H9 (cell line): ENCODE data around the gene SERTAD1. TPM values are rescaled to one million over a fixed set of nuclear protein-coding genes. Genes with fewer than 3 reads are reported as not detected.
A peak's percentile ranks its signal among the peaks of the same experiment; 100 is the strongest.

Source experiments
- DNase-seq: peaks from one replicate; pipeline ENCODE4 v3.0.0-alpha.2; 2017
- H2AFZ ChIP-seq: one replicate; pipeline ENCODE4 v1.6.1; 2013; ENCODE audit warnings: mild to moderate bottlenecking, low read length, control low read depth, moderate library complexity
- H2AK5ac ChIP-seq: 2 replicates; pipeline ENCODE4 v1.6.1; 2013; ENCODE audit warnings: low read length, control low read depth, mixed read lengths; ENCODE audit not compliant: insufficient read length
- H2BK120ac ChIP-seq: one replicate; pipeline ENCODE4 v1.6.1; 2013; ENCODE audit warnings: low read depth, mild to moderate bottlenecking, low read length, control low read depth, inconsistent platforms; ENCODE audit not compliant: poor library complexity, severe bottlenecking
- H2BK12ac ChIP-seq: 2 replicates; pipeline ENCODE4 v1.6.1; 2013; ENCODE audit warnings: low read length, control low read depth, mixed read lengths, low read depth; ENCODE audit not compliant: insufficient read length
- H2BK15ac ChIP-seq: 2 replicates; pipeline ENCODE4 v1.6.1; 2013; ENCODE audit warnings: low read depth, low read length, control low read depth
- H2BK20ac ChIP-seq: one replicate; pipeline ENCODE4 v1.6.1; 2013; ENCODE audit warnings: low read depth, mild to moderate bottlenecking, low read length, control low read depth, inconsistent platforms; ENCODE audit not compliant: poor library complexity, severe bottlenecking
- H2BK5ac ChIP-seq: 2 replicates; pipeline ENCODE4 v1.6.1; 2013; ENCODE audit warnings: low read length, control low read depth, mixed read lengths; ENCODE audit not compliant: insufficient read length
- H3K14ac ChIP-seq: 2 replicates; pipeline ENCODE4 v1.6.1; 2013; ENCODE audit warnings: low read length, control low read depth; ENCODE audit not compliant: insufficient read depth
- H3K18ac ChIP-seq: 2 replicates; pipeline ENCODE4 v1.6.1; 2013; ENCODE audit warnings: low read depth, mild to moderate bottlenecking, mixed read lengths, low read length, control low read depth; ENCODE audit not compliant: insufficient read length
- H3K23ac ChIP-seq: 2 replicates; pipeline ENCODE4 v1.6.1; 2013; ENCODE audit warnings: low read length, control low read depth, mixed read lengths, low read depth; ENCODE audit not compliant: insufficient read length
- H3K23me2 ChIP-seq: 2 replicates; pipeline ENCODE4 v1.6.1; 2013; ENCODE audit warnings: low read depth, mild to moderate bottlenecking, mixed read lengths, low read length, control low read depth; ENCODE audit not compliant: insufficient read length, poor library complexity, severe bottlenecking
- H3K27ac ChIP-seq: 2 replicates; pipeline ENCODE4 v1.5.1; 2013; ENCODE audit warnings: low read length, control low read depth, mixed read lengths, low read depth; ENCODE audit not compliant: insufficient read length
- H3K27me3 ChIP-seq: 2 replicates; pipeline ENCODE4 v1.6.1; 2013; ENCODE audit warnings: low read length, control low read depth, inconsistent platforms; ENCODE audit not compliant: insufficient read depth
- H3K4ac ChIP-seq: 2 replicates; pipeline ENCODE4 v1.6.1; 2013; ENCODE audit warnings: low read depth, mild to moderate bottlenecking, control low read depth, inconsistent platforms, low read length, moderate library complexity
- H3K4me1 ChIP-seq: 2 replicates; pipeline ENCODE4 v1.6.1; 2013; ENCODE audit warnings: low read length, control low read depth, inconsistent platforms; ENCODE audit not compliant: insufficient read depth
- H3K4me2 ChIP-seq: 2 replicates; pipeline ENCODE4 v1.6.1; 2013; ENCODE audit warnings: low read length, control low read depth, mixed read lengths; ENCODE audit not compliant: insufficient read length, insufficient read depth
- H3K56ac ChIP-seq: 2 replicates; pipeline ENCODE4 v1.6.1; 2013; ENCODE audit warnings: low read depth, mild to moderate bottlenecking, mixed read lengths, low read length, control low read depth; ENCODE audit not compliant: insufficient read length
- H3K79me1 ChIP-seq: 2 replicates; pipeline ENCODE4 v1.6.1; 2013; ENCODE audit warnings: low read depth, mild to moderate bottlenecking, moderate library complexity, low read length, control low read depth, inconsistent platforms; ENCODE audit not compliant: insufficient read depth, poor library complexity, severe bottlenecking
- H3K79me2 ChIP-seq: 2 replicates; pipeline ENCODE4 v1.6.1; 2013; ENCODE audit warnings: low read length, control low read depth, inconsistent platforms; ENCODE audit not compliant: insufficient read depth
- H3K9ac ChIP-seq: 2 replicates; pipeline ENCODE4 v1.6.1; 2013; ENCODE audit warnings: low read length, control low read depth, mixed read lengths; ENCODE audit not compliant: insufficient read length; ENCODE audit errors: extremely low read depth
- H3K9me3 ChIP-seq: one replicate; pipeline ENCODE4 v1.6.1; 2013; ENCODE audit warnings: low read depth, low read length, inconsistent platforms; ENCODE audit not compliant: control insufficient read depth
- H3T11ph ChIP-seq: one replicate; pipeline ENCODE4 v1.6.1; 2013; ENCODE audit warnings: mild to moderate bottlenecking, low read length, control low read depth, inconsistent platforms
- H4K20me1 ChIP-seq: one replicate; pipeline ENCODE4 v1.6.1; 2013; ENCODE audit not compliant: control insufficient read depth, insufficient read length, insufficient read depth
- H4K5ac ChIP-seq: 2 replicates; pipeline ENCODE4 v1.6.1; 2013; ENCODE audit warnings: low read depth, mild to moderate bottlenecking, mixed read lengths, low read length, control low read depth; ENCODE audit not compliant: insufficient read length
- H4K8ac ChIP-seq: replicated peaks from 2 replicates; pipeline ENCODE4 v1.6.1; 2013; ENCODE audit warnings: low read length, control low read depth, mixed read lengths, low read depth; ENCODE audit not compliant: insufficient read length
- H4K91ac ChIP-seq: 2 replicates; pipeline ENCODE4 v1.6.1; 2013; ENCODE audit warnings: low read depth, mild to moderate bottlenecking, moderate library complexity, mixed read lengths, low read length, control low read depth; ENCODE audit not compliant: insufficient read length
- H3K27ac Mint-ChIP-seq, 3 experiments: 2 replicates in 2 of 3; 3 replicates in 1 of 3; pipeline ENCODE4 v1.8.0; 2020 to 2021; ENCODE audit warnings: mixed read lengths in 3 of 3, mild to moderate bottlenecking in 1 of 3, moderate library complexity in 1 of 3
- H3K27me3 Mint-ChIP-seq: 2 replicates; pipeline ENCODE4 v1.8.0; 2021; ENCODE audit warnings: low read depth, mild to moderate bottlenecking, moderate library complexity, mixed read lengths
- H3K36me3 Mint-ChIP-seq, 3 experiments: 2 replicates in 2 of 3; 3 replicates in 1 of 3; pipeline ENCODE4 v1.8.0; 2020 to 2021; ENCODE audit warnings: low read depth in 3 of 3, mixed read lengths in 3 of 3; ENCODE audit not compliant: insufficient read depth in 1 of 3
- H3K4me1 Mint-ChIP-seq, 2 experiments: 2 replicates each; pipeline ENCODE4 v1.8.0; 2020; ENCODE audit warnings: mixed read lengths in 2 of 2
- H3K4me3 Mint-ChIP-seq, 2 experiments: 2 replicates in 1 of 2; 3 replicates in 1 of 2; pipeline ENCODE4 v1.8.0; 2020 to 2021; ENCODE audit warnings: mild to moderate bottlenecking in 2 of 2, mixed read lengths in 2 of 2, moderate library complexity in 1 of 2
- H3K9me3 Mint-ChIP-seq, 2 experiments: 2 replicates in 1 of 2; 3 replicates in 1 of 2; pipeline ENCODE4 v1.8.0; 2020; ENCODE audit warnings: mild to moderate bottlenecking in 2 of 2, mixed read lengths in 2 of 2, moderate library complexity in 1 of 2
- WGBS: extraction: QIAGEN DNeasy Blood & Tissue Kit; methylation state at CpG from one replicate; pipeline ENCODE4 v1.1.7; 2013; ENCODE audit warnings: missing lambda C conversion rate, low lambda C conversion rate, mixed read lengths; ENCODE audit not compliant: insufficient read length; ENCODE audit errors: extremely low coverage; 5-methylcytosine and 5-hydroxymethylcytosine counted together
- total RNA-seq: library from RNA; stranded (reverse); gene quantifications from 2 replicates; pipeline ENCODE4 v1.2.1, GENCODE V29; 2021
- TF ChIP-seq, protein P1 (sequence below): fragments of 200-600 bp; sonication (generic); conservative IDR thresholded peaks from 3 replicates; pipeline ENCODE4 v1.8.0; 2021; ENCODE audit warnings: antibody characterized with exemption, mild to moderate bottlenecking

Gene SERTAD1
- total RNA-seq, 1 experiment from 2014 or later, result 7.9 TPM

DNA sequence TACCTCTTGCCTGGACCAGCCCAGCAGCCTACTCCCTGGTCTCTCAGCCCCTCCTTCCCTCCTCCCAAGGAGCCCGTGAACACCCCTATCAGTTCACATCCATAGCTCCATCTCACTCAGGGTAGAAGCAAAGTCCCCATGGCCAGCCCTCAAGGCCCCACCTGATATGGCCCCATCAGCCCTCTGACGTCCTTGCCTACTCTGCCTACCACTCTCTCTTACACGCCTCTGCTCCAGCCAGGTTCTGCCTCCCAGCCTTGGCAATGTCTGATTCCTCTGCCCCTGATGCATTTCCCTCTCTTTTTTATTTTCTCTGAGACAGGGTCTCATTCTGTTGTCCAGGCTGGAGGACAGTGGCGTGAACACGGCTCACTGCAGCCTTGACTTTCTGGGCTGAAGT is 26.2 kb upstream of the SERTAD1 start:
- TF ChIP-seq, protein P1, sequence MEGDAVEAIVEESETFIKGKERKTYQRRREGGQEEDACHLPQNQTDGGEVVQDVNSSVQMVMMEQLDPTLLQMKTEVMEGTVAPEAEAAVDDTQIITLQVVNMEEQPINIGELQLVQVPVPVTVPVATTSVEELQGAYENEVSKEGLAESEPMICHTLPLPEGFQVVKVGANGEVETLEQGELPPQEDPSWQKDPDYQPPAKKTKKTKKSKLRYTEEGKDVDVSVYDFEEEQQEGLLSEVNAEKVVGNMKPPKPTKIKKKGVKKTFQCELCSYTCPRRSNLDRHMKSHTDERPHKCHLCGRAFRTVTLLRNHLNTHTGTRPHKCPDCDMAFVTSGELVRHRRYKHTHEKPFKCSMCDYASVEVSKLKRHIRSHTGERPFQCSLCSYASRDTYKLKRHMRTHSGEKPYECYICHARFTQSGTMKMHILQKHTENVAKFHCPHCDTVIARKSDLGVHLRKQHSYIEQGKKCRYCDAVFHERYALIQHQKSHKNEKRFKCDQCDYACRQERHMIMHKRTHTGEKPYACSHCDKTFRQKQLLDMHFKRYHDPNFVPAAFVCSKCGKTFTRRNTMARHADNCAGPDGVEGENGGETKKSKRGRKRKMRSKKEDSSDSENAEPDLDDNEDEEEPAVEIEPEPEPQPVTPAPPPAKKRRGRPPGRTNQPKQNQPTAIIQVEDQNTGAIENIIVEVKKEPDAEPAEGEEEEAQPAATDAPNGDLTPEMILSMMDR, result no peak
- no peaks in the 10 kb centered on the region for H3K27me3 ChIP-seq
- H3K27ac Mint-ChIP-seq, result peak overlapping the region in 2 of 3 experiments; percentile 25; a peak in 2 of 7 replicates
- H3K27ac ChIP-seq, result no peak overlapping the region
- H2AK5ac ChIP-seq, result no peak overlapping the region
- H3K56ac ChIP-seq, result no peak overlapping the region
- no peak overlapping the region for H4K8ac ChIP-seq
- no peak overlapping the region for H2BK15ac ChIP-seq
- H3T11ph ChIP-seq, result no peak overlapping the region
- no peak overlapping the region for H2BK5ac ChIP-seq
- H3K18ac ChIP-seq, result no peak overlapping the region
- H4K5ac ChIP-seq, result no peak overlapping the region
- no peaks in the 10 kb centered on the region for H3K27me3 Mint-ChIP-seq
- H2BK20ac ChIP-seq, result no peak overlapping the region
- H4K20me1 ChIP-seq, result no peaks in the 10 kb centered on the region
- no peak overlapping the region for H3K23ac ChIP-seq
- no peaks in the 10 kb centered on the region for H3K9me3 Mint-ChIP-seq
- H3K79me1 ChIP-seq, result no peaks in the 10 kb centered on the region
- DNase-seq, result no peak
- H2AFZ ChIP-seq, result no peak overlapping the region
- H3K14ac ChIP-seq, result no peak overlapping the region; the same call in 1 of the 2 replicates
- peaks cover 0 to 18% (median 4%) of the 10 kb centered on the region in 3 experiments; a peak in 4 of 7 replicates for H3K36me3 Mint-ChIP-seq
- no peak overlapping the region for H3K9ac ChIP-seq
- no peak overlapping the region for H2BK12ac ChIP-seq
- H3K23me2 ChIP-seq, result no peaks in the 10 kb centered on the region
- H3K4me3 Mint-ChIP-seq, result no peak overlapping the region
- H3K4me2 ChIP-seq, result no peak overlapping the region
- no CpG with 5 or more reads among the region's 5 CpGs for WGBS
- no peaks in the 10 kb centered on the region for H3K79me2 ChIP-seq
- H2BK120ac ChIP-seq, result no peak overlapping the region
- H3K9me3 ChIP-seq, result no peaks in the 10 kb centered on the region
- H3K4me1 Mint-ChIP-seq, result peaks cover 6 to 7% of the 10 kb centered on the region in 2 experiments
- H3K4ac ChIP-seq, result no peak overlapping the region
- H4K91ac ChIP-seq, result no peak overlapping the region
- H3K4me1 ChIP-seq, result no peaks in the 10 kb centered on the region
